GM12875 (cell line): ENCODE data around the gene ZCCHC17.

Experiments
- H3K4me3 ChIP-seq: one replicate; pipeline ENCODE4 v1.5.1; 2011; ENCODE audit warnings: low read depth, low read length, control low read depth
- TF ChIP-seq, protein P1 (sequence below): IDR thresholded peaks from 2 replicates; pipeline ENCODE4 v1.5.1; 2011; ENCODE audit warnings: low read depth, mild to moderate bottlenecking, control low read depth, inconsistent platforms, low read length, moderate library complexity, borderline replicate concordance; ENCODE audit not compliant: insufficient read depth

ZCCHC17 gene

DNA sequence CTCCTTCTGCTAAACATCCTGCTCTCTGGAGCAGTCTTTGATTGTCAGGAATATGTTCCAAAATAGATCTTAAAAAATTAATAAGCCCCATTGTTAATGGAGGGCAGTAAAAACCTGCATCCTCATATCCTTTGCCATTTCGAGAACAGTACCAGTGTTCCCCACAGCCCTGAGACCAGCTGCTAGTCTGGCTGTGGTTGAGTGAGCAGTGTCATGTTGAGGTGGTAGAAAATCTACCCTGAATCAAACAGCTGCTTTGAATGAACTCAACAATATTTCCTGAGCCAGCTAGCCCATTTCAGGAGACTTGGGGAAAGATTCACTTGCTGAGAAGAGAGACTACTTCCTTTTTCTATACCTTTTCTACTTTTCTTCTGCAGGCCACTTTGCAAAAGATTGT, 51.6 kb downstream of the ZCCHC17 start:
- TF ChIP-seq, protein P1, sequence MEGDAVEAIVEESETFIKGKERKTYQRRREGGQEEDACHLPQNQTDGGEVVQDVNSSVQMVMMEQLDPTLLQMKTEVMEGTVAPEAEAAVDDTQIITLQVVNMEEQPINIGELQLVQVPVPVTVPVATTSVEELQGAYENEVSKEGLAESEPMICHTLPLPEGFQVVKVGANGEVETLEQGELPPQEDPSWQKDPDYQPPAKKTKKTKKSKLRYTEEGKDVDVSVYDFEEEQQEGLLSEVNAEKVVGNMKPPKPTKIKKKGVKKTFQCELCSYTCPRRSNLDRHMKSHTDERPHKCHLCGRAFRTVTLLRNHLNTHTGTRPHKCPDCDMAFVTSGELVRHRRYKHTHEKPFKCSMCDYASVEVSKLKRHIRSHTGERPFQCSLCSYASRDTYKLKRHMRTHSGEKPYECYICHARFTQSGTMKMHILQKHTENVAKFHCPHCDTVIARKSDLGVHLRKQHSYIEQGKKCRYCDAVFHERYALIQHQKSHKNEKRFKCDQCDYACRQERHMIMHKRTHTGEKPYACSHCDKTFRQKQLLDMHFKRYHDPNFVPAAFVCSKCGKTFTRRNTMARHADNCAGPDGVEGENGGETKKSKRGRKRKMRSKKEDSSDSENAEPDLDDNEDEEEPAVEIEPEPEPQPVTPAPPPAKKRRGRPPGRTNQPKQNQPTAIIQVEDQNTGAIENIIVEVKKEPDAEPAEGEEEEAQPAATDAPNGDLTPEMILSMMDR: no peak
- H3K4me3 ChIP-seq: no peak overlapping the region

GRCh38 chr1:31354283-31354682, 57.5 kb downstream of the ZCCHC17 start:
- no peak overlapping the region for H3K4me3 ChIP-seq
- TF ChIP-seq, protein P1: no peak

DNA sequence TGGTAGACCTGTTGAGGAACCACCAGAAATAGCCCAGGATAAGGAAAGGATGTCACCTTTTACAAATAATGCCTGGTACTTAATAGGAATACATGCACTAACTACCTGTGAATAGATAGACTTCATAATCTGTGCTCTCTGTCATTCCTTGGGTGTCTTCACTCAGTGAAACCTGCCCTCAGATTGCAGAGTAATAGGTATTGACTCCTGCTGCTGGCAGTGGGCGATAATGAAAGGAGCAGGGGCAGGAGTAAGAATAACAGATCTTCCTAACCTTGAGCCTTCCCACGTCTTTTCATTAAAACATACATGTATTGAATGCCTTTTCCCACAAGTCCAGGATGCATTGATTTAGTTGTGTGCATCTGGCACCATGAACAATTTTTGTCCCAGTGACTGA, 59.6 kb downstream of the ZCCHC17 start:
- no peak overlapping the region for H3K4me3 ChIP-seq
- TF ChIP-seq, protein P1: no peak

GRCh38 chr1:31361607-31362006, 64.8 kb downstream of the ZCCHC17 start:
- TF ChIP-seq, protein P1: no peak
- H3K4me3 ChIP-seq: no peak overlapping the region

DNA sequence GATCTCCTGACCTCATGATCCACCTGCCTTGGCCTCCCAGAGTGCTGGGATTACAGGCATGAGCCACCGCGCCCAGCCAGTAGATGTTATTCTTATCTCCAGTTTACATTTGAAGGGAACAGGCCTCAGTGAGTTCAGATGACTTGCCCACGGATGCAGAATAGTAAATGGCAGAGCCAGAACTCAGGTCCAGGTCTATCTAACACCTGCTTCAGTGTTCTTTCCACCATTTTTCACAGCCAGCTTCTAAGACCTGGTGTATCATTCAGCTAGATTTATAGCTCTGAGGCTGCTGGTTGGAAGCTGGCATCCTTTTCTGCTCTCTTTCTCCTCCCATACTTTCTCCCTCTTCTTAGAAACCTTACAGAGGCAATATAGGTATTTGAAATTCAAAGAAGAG, 65.2 kb downstream of the ZCCHC17 start:
- no peak overlapping the region for H3K4me3 ChIP-seq
- TF ChIP-seq, protein P1: no peak

DNA sequence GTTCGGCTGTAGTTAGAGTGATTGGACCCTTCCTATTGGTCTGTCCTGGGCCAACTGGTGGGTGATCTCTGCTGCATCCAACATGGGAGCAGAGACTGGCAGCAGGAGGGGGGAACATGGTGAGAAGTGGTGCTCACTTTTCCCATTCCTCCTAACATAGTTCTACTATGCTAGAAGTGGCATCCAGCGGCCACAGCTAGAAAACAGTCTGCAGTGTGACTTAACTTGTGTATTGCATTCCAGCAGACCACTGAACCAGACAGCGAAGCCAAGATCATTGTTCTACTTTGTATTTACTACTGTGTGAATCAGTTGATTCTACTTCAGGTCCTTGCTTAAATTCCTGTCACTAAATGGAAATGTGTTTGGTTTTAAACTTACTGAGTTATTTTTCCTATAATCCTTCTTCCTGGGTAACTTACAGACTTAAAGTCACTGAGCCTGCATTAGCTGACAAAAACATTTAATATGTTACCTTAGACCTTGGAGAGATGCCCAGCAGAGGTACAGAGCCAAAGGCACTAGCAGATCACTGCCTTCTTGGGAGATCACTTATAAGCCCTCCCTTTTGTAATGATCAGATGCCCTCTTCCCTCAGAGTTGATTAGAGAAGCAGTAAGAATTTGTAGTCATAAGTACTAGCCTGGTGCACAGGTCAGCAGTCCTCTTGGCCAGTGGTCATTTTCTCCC, 67.9 kb downstream of the ZCCHC17 start:
- TF ChIP-seq, protein P1: no peak

GRCh38 chr1:31366796-31367195, 70.0 kb downstream of the ZCCHC17 start:
- no peak overlapping the region for H3K4me3 ChIP-seq
- TF ChIP-seq, protein P1: no peak

More for the DNA sequence above, 67.9 kb downstream of the ZCCHC17 start:
- H3K4me3 ChIP-seq: no peak overlapping the region
